A549 (cell line): ENCODE measurements around the gene FCN1. TPM values are rescaled to one million over a fixed set of nuclear protein-coding genes. Genes with fewer than 3 reads are reported as not detected.

Source experiments
- ATAC-seq, 2 experiments: fragments of 200-7000 bp in 1 of 2; fragments of >200 bp in 1 of 2; cut with Nextera tagmentation in 1 of 2; cut with Tn5 transposase in 1 of 2; 3 replicates each; pipeline versions ENCODE4 v1.8.0 to v1.9.1; 2018 to 2020; ENCODE audit warnings: mild to moderate bottlenecking in 1 of 2, moderate library complexity in 1 of 2
- CTCF ChIA-PET: fragments of 300-600 bp; sonication (Branson Sonifier 250); formaldehyde crosslinking; extraction: SDS; loops from one replicate; lab custom pipeline; 2021; ENCODE audit warnings: antibody characterized with exemption, inconsistent platforms; lab: Yijun Ruan, JAX
- POLR2A ChIA-PET: fragments of 350-600 bp; formaldehyde crosslinking; extraction: SDS; loops from one replicate; lab custom pipeline; 2021; ENCODE audit warnings: antibody characterized with exemption, inconsistent platforms; lab: Yijun Ruan, JAX
- DNase-seq, 2 experiments: peaks; one replicate each; pipeline versions ENCODE4 v3.0.0 to v3.0.0-alpha.2; 2011 to 2016; ENCODE audit warnings: low read depth in 1 of 2, low spot score in 1 of 2
- FAIRE-seq: peaks from 2 replicates; lab custom pipeline; 2011; peaks lifted over from hg19 to GRCh38; lab: Jason Lieb, UNC
- H3K27ac ChIP-seq, 2 experiments: fragments of >200 bp; sonication (Bioruptor Twin); formaldehyde crosslinking; 3 replicates each; pipeline ENCODE4 v1.5.1; 2016 to 2017
- H3K4me1 ChIP-seq: fragments of >200 bp; sonication (Bioruptor Twin); formaldehyde crosslinking; 3 replicates; pipeline ENCODE4 v1.6.1; 2016
- H3K4me2 ChIP-seq: fragments of >200 bp; sonication (Bioruptor Twin); formaldehyde crosslinking; 3 replicates; pipeline ENCODE4 v1.6.1; 2016
- H3K4me3 ChIP-seq: fragments of >200 bp; sonication (Bioruptor Twin); formaldehyde crosslinking; 3 replicates; pipeline ENCODE4 v1.5.1; 2016
- H3K9me3 ChIP-seq: fragments of >200 bp; sonication (Bioruptor Twin); formaldehyde crosslinking; 3 replicates; pipeline ENCODE4 v1.6.1; 2016
- CBX2 ChIP-seq: fragments of 200-600 bp; sonication (generic); IDR thresholded peaks from 2 replicates; pipeline ENCODE4 v1.6.1; 2016; ENCODE audit warnings: low read depth, mild to moderate bottlenecking, borderline replicate concordance
- CBX8 ChIP-seq: fragments of 200-600 bp; sonication (generic); IDR thresholded peaks from 2 replicates; pipeline ENCODE4 v1.6.1; 2016
- EHMT2 ChIP-seq: fragments of 200-600 bp; sonication (generic); IDR thresholded peaks from 2 replicates; pipeline ENCODE4 v1.6.1; 2016; ENCODE audit warnings: antibody characterized with exemption, low read depth, mild to moderate bottlenecking, moderate library complexity
- EP300 ChIP-seq, 2 experiments: fragments of >200 bp; sonication (Bioruptor Twin); formaldehyde crosslinking; IDR thresholded peaks; 2 replicates in 1 of 2; 3 replicates in 1 of 2; pipeline ENCODE4 v1.6.1; 2016 to 2017
- FOSB ChIP-seq: fragments of 250-450 bp; sonication (Bioruptor Pico); IDR thresholded peaks from 2 replicates; pipeline ENCODE4 v1.5.0; 2020; ENCODE audit warnings: mild to moderate bottlenecking, moderate library complexity
- FOSL2 ChIP-seq, 2 experiments: fragments of 450-650 bp in 1 of 2; fragments of >200 bp in 1 of 2; sonication (Bioruptor Twin) in 1 of 2; formaldehyde crosslinking; IDR thresholded peaks; 2 replicates each; pipeline versions ENCODE4 v1.5.0 to v1.6.1; 2016 to 2020; ENCODE audit warnings: mild to moderate bottlenecking in 1 of 2, moderate library complexity in 1 of 2
- GATA3 ChIP-seq: IDR thresholded peaks from 2 replicates; pipeline ENCODE4 v1.6.1; 2012; ENCODE audit warnings: borderline replicate concordance
- HDAC2 ChIP-seq: fragments of 200-600 bp; sonication (generic); IDR thresholded peaks from 2 replicates; pipeline ENCODE4 v1.6.1; 2016
- JUN ChIP-seq, 2 experiments: fragments of >200 bp; sonication (Bioruptor Twin); formaldehyde crosslinking; IDR thresholded peaks; 2 replicates in 1 of 2; 3 replicates in 1 of 2; pipeline ENCODE4 v1.6.1; 2016 to 2017
- JUNB ChIP-seq: fragments of >200 bp; sonication (Bioruptor Twin); formaldehyde crosslinking; IDR thresholded peaks from 2 replicates; pipeline ENCODE4 v1.6.1; 2016
- NFE2L2 ChIP-seq: fragments of 150-350 bp; conservative IDR thresholded peaks from 2 replicates; pipeline ENCODE4 v1.6.1; 2014; ENCODE audit warnings: low read length
- NR3C1 ChIP-seq: fragments of >200 bp; sonication (Bioruptor Twin); formaldehyde crosslinking; IDR thresholded peaks from 3 replicates; pipeline ENCODE4 v1.6.1; 2017
- POLR2AphosphoS2 ChIP-seq: conservative IDR thresholded peaks from 2 replicates; pipeline ENCODE4 v1.6.1; 2012; ENCODE audit warnings: low read length, improper control_type of control experiment, inconsistent platforms
- RNF2 ChIP-seq: fragments of 200-600 bp; sonication (generic); IDR thresholded peaks from 2 replicates; pipeline ENCODE4 v1.6.1; 2016; ENCODE audit warnings: low read depth, mild to moderate bottlenecking, antibody characterized with exemption, moderate library complexity, borderline replicate concordance
- SMC3 ChIP-seq: fragments of >200 bp; sonication (Bioruptor Twin); formaldehyde crosslinking; IDR thresholded peaks from 3 replicates; pipeline ENCODE4 v1.6.1; 2018; ENCODE audit warnings: inconsistent platforms
- TP53 ChIP-seq: fragments of 250-450 bp; sonication (Bioruptor Pico); IDR thresholded peaks from 2 replicates; pipeline ENCODE4 v1.5.0; 2021; ENCODE audit warnings: mild to moderate bottlenecking, moderate library complexity
- ZC3H11A ChIP-seq: fragments of 450-650 bp; IDR thresholded peaks from 2 replicates; pipeline ENCODE4 v1.6.1; 2014; ENCODE audit warnings: antibody characterized with exemption, mild to moderate bottlenecking
- ZFP36 ChIP-seq: fragments of 450-650 bp; IDR thresholded peaks from 2 replicates; pipeline ENCODE4 v1.6.1; 2014; ENCODE audit warnings: borderline replicate concordance; ENCODE audit not compliant: partially characterized antibody
- ZNF302 ChIP-seq: fragments of 250-450 bp; sonication (Bioruptor Pico); IDR thresholded peaks from 2 replicates; pipeline ENCODE4 v1.9.0; 2021; ENCODE audit warnings: inconsistent platforms, mild to moderate bottlenecking, moderate library complexity
- ZSCAN20 ChIP-seq: fragments of 250-450 bp; sonication (Bioruptor Pico); IDR thresholded peaks from 2 replicates; pipeline ENCODE4 v1.8.0; 2022; ENCODE audit warnings: mild to moderate bottlenecking, moderate library complexity
- WGBS: methylation state at CpG from one replicate; pipeline ENCODE4 v1.1.6; 2017; ENCODE audit errors: missing lambda C conversion rate; 5-methylcytosine and 5-hydroxymethylcytosine counted together
- polyA plus RNA-seq, 4 experiments: library from polyadenylated mRNA; depleted of rRNA in 3 of 4; stranded (reverse); fragments of >200 nt; fragmentation: RNase III in 1 of 4; extraction: RNeasy Plus Mini Kit Qiagen cat#74134 plus additional on column Dnase treatment in 1 of 4; gene quantifications; 2 replicates in 3 of 4; 3 replicates in 1 of 4; pipeline ENCODE4 v1.2.3, GENCODE V29; 2011 to 2017
- TF ChIP-seq, protein P1 (sequence below): IDR thresholded peaks from 2 replicates; pipeline ENCODE4 v1.6.1; 2012; ENCODE audit warnings: low read depth, borderline replicate concordance
- TF ChIP-seq, protein P2 (sequence below): fragments of >200 bp; sonication (Bioruptor Twin); formaldehyde crosslinking; IDR thresholded peaks from 2 replicates; pipeline ENCODE4 v1.6.1; 2016
- TF ChIP-seq, protein P3 (sequence below): fragments of 250-450 bp; sonication (Bioruptor Pico); IDR thresholded peaks from 2 replicates; pipeline ENCODE4 v1.5.0; 2020; ENCODE audit warnings: low read depth, mild to moderate bottlenecking, moderate library complexity
- TF ChIP-seq, protein P4 (sequence below): fragments of 200-600 bp; sonication (generic); IDR thresholded peaks from 2 replicates; pipeline ENCODE4 v1.6.1; 2016; ENCODE audit warnings: antibody characterized with exemption, mild to moderate bottlenecking, moderate library complexity

The FCN1 gene
- polyA plus RNA-seq, 2 of the 4 experiments (the other 2 are of a cell fraction), result not detected

DNA sequence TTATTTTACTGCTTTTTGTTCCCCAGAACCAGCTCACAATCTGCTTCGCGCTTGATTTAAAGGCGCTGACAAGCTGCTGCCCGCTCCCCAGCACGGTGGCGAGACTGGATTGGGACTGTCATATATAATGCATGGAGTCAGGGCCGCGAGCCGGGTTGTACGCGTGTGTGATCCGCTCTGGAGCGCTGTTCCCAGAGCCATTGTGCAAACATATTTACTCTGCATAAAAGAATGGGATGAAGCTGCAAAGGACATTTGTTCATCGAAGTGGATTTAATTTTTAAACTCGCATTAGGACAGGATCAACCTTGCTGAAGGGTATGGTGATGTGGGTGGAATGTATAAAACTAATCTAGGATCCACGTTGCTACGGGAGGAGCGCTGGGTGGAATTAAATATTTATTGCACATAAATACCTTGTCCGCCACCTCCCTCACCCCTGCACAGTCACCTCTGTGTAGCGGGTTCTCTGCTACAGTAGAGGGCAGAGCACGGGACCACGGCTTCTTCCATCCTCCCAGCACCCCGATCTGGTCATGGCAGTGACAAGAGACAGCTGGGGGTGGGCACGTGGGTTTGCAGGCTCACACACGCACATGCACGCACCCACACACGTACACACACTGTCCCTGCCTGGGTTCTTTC is 18.1 kb upstream of the FCN1 start:
- no peak for ATAC-seq
- WGBS, result 59% methylated on average over 27 of the region's 27 CpGs
- ChIA-PET POLR2A (no interaction called here), CTCF (interaction anchor here (0.9 to 1.3 kb wide), 2 partner anchors 8 to 13 kb away, joined by 3 read pairs; no protein-coding TSS in a partner anchor)
- Histone ChIP-seq H3K27ac (no peak overlapping the region), H3K4me1 (no peaks in the 10 kb centered on the region), H3K4me3 (no peak overlapping the region), H3K4me2 (no peak overlapping the region), H3K9me3 (no peaks in the 10 kb centered on the region)
- DNase-seq, result no peak
- FAIRE-seq, result no peak
- TF ChIP-seq RNF2 (no peak), FOSL2 (IDR thresholded peaks at IDR 0.05) (no peak), FOSL2 (CRISPR knock-in tag; IDR thresholded peaks at IDR 0.05) (no peak), POLR2AphosphoS2 (no peak)
- TF ChIP-seq, protein P1, sequence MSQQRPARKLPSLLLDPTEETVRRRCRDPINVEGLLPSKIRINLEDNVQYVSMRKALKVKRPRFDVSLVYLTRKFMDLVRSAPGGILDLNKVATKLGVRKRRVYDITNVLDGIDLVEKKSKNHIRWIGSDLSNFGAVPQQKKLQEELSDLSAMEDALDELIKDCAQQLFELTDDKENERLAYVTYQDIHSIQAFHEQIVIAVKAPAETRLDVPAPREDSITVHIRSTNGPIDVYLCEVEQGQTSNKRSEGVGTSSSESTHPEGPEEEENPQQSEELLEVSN, result no peak

DNA sequence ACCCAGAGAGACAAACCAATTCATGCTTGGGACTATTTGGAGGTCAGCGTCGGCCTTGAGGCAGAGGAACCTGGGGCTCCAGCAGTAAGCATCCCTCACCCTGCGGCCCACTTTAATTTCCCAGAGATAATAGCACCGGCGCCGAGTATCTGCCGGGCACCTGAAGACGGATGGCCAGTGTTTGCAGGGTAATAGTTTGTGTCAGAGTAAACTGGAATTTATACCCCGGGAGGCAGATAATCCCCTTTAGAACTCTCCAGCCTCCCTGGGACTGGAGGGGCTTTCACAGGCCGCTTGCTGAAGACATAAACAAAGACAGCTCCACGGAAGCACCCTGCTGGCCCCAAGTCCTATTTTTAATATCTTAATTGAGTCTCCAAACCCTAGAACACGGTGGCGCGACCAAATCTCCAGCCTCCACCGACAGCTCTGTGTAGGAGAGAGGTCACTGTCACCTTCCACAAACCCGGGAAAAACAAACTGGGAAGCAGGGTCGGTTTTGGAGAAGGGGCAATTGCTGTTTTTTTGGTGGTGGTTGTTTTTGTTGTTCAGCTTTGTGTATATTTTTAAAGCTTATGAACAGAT is 17.4 kb upstream of the FCN1 start:
- Histone ChIP-seq H3K4me3 (no peak overlapping the region), H3K27ac (no peak overlapping the region), H3K9me3 (no peaks in the 10 kb centered on the region), H3K4me2 (no peak overlapping the region), H3K4me1 (no peaks in the 10 kb centered on the region)
- ATAC-seq, result no peak
- TF ChIP-seq, protein P2, sequence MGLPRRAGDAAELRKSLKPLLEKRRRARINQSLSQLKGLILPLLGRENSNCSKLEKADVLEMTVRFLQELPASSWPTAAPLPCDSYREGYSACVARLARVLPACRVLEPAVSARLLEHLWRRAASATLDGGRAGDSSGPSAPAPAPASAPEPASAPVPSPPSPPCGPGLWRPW, result no peak
- TF ChIP-seq ZNF302 (CRISPR knock-in tag) (no peak), ZFP36 (no peak), JUN (IDR thresholded peaks at IDR 0.05) (no peak), GATA3 (no peak), CBX2 (no peak), ZSCAN20 (CRISPR knock-in tag) (no peak), HDAC2 (no peak), EHMT2 (no peak), CBX8 (no peak), TP53 (CRISPR knock-in tag) (no peak), JUNB (no peak), EP300 (IDR thresholded peaks at IDR 0.05) (no peak), SMC3 (no peak), NFE2L2 (no peak), ZC3H11A (no peak), FOSB (no peak), NR3C1 (no peak)
- TF ChIP-seq, protein P3, sequence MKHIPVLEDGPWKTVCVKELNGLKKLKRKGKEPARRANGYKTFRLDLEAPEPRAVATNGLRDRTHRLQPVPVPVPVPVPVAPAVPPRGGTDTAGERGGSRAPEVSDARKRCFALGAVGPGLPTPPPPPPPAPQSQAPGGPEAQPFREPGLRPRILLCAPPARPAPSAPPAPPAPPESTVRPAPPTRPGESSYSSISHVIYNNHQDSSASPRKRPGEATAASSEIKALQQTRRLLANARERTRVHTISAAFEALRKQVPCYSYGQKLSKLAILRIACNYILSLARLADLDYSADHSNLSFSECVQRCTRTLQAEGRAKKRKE (CRISPR knock-in tag), result no peak
- TF ChIP-seq, protein P4, sequence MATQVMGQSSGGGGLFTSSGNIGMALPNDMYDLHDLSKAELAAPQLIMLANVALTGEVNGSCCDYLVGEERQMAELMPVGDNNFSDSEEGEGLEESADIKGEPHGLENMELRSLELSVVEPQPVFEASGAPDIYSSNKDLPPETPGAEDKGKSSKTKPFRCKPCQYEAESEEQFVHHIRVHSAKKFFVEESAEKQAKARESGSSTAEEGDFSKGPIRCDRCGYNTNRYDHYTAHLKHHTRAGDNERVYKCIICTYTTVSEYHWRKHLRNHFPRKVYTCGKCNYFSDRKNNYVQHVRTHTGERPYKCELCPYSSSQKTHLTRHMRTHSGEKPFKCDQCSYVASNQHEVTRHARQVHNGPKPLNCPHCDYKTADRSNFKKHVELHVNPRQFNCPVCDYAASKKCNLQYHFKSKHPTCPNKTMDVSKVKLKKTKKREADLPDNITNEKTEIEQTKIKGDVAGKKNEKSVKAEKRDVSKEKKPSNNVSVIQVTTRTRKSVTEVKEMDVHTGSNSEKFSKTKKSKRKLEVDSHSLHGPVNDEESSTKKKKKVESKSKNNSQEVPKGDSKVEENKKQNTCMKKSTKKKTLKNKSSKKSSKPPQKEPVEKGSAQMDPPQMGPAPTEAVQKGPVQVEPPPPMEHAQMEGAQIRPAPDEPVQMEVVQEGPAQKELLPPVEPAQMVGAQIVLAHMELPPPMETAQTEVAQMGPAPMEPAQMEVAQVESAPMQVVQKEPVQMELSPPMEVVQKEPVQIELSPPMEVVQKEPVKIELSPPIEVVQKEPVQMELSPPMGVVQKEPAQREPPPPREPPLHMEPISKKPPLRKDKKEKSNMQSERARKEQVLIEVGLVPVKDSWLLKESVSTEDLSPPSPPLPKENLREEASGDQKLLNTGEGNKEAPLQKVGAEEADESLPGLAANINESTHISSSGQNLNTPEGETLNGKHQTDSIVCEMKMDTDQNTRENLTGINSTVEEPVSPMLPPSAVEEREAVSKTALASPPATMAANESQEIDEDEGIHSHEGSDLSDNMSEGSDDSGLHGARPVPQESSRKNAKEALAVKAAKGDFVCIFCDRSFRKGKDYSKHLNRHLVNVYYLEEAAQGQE, result no peak
- CTCF ChIA-PET, result interaction anchor here (0.9 to 1.4 kb wide), 2 partner anchors 9 kb away, joined by 3 read pairs; no protein-coding TSS in a partner anchor
- no peak for FAIRE-seq
- WGBS, result 54% methylated on average over 17 of the region's 17 CpGs
- DNase-seq, result no peak
- POLR2A ChIA-PET, result no interaction called here
